ENCODE measurements around the gene ARHGAP44. TPM values are rescaled to one million over a fixed set of nuclear protein-coding genes. Genes with fewer than 3 reads are reported as not detected.

Gene ARHGAP44
- total and polyA plus RNA-seq, 2 experiments from 2014 or later: 5.8 to 16.4 TPM

GRCh38 chr17:12765548-12765947 is 23.8 kb upstream of the ARHGAP44 start:
- Histone ChIP-seq H3K4me2 (no peak overlapping the region), H2AFZ (no peak overlapping the region), H3K27me3 (ENCODE audit: insufficient read depth) (no peaks in the 10 kb centered on the region), H3F3A (replicated peaks; ENCODE audit: low read depth) (no peaks in the 10 kb centered on the region), H3K4me1 (ENCODE audit: insufficient read depth) (no peaks in the 10 kb centered on the region), H4K20me1 (replicated peaks; ENCODE audit: insufficient read depth) (no peaks in the 10 kb centered on the region), H3K79me2 (replicated peaks; ENCODE audit: insufficient read depth) (no peaks in the 10 kb centered on the region), H3K9me2 (ENCODE audit: insufficient read depth) (peaks cover 5% of the 10 kb centered on the region; the same call in 1 of the 2 replicates), H3K4me3 (no peak overlapping the region), H3K36me3 (ENCODE audit: insufficient read depth) (no peaks in the 10 kb centered on the region), H3K27ac (ENCODE audit: low read depth) (no peak overlapping the region)
- H3K9me3 Mint-ChIP-seq: peaks cover 3% of the 10 kb centered on the region; the same call in 1 of the 3 replicates
- ATAC-seq (no peak), DNase-seq (ENCODE audit: low spot score) (no peak)
- TF ChIP-seq ZNF114 (CRISPR knock-in tag; IDR thresholded peaks at IDR 0.05) (no peak), CTCF (conservative IDR thresholded peaks at IDR 0.05; ENCODE audit: low read depth in 2 of 2) (no peak), ZNF331 (CRISPR knock-in tag; IDR thresholded peaks at IDR 0.05; ENCODE audit: low read depth) (no peak), STAT1 (IDR thresholded peaks at IDR 0.05; ENCODE audit: unreplicated experiment) (no peak), EZH2phosphoT487 (IDR thresholded peaks at IDR 0.05; ENCODE audit: unreplicated experiment) (no peak), NANOG (IDR thresholded peaks at IDR 0.05; ENCODE audit: borderline replicate concordance) (no peak), ETS1 (IDR thresholded peaks at IDR 0.05) (no peak), EZH2 (IDR thresholded peaks at IDR 0.05; ENCODE audit: low read depth, unreplicated experiment) (no peak), JUNB (IDR thresholded peaks at IDR 0.05; ENCODE audit: unreplicated experiment) (no peak), ZNF462 (CRISPR knock-in tag; IDR thresholded peaks at IDR 0.05) (no peak), REST (IDR thresholded peaks at IDR 0.05; ENCODE audit: unreplicated experiment) (no peak), CREB1 (CRISPR knock-in tag; IDR thresholded peaks at IDR 0.05; ENCODE audit: low read depth) (no peak), POLR2AphosphoS5 (IDR thresholded peaks at IDR 0.05; ENCODE audit: low read depth) (no peak)
- no peaks in the 10 kb centered on the region for H3K4me1 Mint-ChIP-seq
- H3K27ac Mint-ChIP-seq: no peak overlapping the region
- no peaks in the 10 kb centered on the region for H3K36me3 Mint-ChIP-seq (ENCODE audit: low read depth)
- no peaks in the 10 kb centered on the region for H3K27me3 Mint-ChIP-seq (ENCODE audit: insufficient read depth, low read depth, poor library complexity)
- H3K4me3 Mint-ChIP-seq: no peak overlapping the region

All from GM23338 (cell line).